ENCODE data around the gene ABHD16A.
A peak's percentile ranks its signal among the peaks of the same experiment; 100 is the strongest.

The ABHD16A gene

GRCh38 chr6:31728767-31729514 lies 25.8 kb upstream of the ABHD16A start, which contains the start of gene DDAH2:
DDAH2 (minus strand) TSS chr6:31729299; CDS start chr6:31729161, 138 bp downstream.
- DNase-seq (ENCODE audit: low read depth), result no peak
- no peak for TF ChIP-seq CTCF (IDR thresholded peaks at IDR 0.05; ENCODE audit: low read depth, low read length)
- TF ChIP-seq POLR2A (IDR thresholded peaks at IDR 0.05; ENCODE audit: extremely low read depth, insufficient read length), result peak; percentile 6
- peak within 1 kb of the TSS; percentile 69 for H3K4me3 ChIP-seq (ENCODE audit: low read depth, low read length)

DNA sequence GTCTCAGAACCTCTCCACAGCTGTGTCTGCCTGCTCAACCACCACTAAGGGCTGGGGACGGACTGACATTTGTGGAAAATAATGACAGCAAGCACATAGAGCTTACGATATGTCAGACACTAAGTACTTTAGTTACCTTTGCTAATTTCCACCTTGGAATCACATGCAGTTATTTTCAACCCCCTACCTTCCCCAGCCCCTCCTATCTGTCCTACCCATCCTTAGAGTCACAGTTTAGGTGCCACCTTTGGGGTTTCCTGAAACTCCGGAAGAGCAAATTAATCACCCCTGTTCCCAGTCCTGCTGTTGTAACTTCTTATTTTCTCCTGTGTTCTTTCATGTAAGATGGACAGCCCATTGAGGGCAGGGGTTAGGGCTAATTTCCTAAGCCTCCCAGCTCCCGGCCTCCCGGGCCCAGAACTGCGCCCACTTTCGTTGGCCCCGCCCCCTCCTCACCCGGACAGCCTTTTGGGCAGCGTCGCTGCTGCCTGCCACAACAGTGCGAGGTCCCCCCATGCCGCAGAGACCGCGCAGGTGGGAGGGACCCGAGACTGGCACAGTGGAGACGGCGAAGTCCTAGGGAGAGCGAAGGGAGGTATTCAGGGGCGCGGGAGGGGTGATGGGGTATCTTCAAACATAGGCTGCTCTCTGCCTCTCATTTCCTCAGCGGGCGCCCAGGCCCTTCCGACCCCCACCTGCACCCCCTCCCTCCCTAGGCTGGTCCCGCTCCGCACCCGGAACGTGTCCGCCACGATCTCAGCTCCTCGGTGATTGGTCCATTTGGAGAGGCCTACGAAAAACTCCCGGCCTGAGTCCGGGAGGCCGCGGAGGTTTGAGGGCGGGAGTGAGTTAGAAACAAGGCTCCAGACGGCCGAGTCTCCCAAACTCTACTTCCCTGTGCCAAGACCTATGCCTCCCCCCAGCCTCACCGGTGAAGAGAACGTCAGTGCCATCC lies 24.9 kb upstream of the ABHD16A start:
- TF ChIP-seq CTCF (IDR thresholded peaks at IDR 0.05; ENCODE audit: low read depth, low read length) (no peak), MYC (IDR thresholded peaks at IDR 0.05; ENCODE audit: low read depth, low read length) (no peak), POLR2A (IDR thresholded peaks at IDR 0.05; ENCODE audit: extremely low read depth, insufficient read length) (no peak), MAX (IDR thresholded peaks at IDR 0.05; ENCODE audit: low read depth, low read length) (no peak)

DNA sequence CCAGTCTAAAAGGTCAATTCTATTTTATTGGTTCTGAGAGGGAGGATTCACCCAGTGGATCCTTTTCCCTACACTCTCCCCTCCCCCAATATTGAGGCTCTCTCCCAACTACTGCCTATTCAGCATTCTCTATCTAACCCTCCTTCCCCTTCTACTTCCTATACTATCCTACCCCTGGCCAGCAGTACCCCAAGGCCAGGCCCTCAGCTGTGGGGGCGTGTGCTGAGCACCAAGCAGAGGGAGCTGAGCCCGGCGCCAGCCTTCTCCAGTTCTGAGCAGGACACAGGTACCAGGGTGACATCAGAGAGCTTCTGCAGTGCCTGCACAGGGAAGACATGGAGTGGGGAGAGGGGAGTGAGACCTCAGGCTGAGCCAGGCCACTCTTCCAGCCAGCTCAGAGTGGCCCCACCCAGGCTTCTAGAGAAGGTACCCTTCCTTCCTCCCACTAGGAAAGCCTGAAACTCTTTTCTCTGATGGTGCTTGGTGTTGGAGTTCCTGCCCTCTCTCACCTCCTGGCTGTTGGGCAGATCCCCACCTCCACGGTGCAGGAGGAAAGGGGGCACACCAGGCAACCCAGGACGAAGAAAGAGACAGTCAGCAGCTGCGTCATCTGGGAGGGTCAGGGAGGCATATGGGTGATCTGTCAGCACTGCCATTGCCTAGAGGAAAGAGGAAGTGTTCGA lies 24.1 kb upstream of the ABHD16A start:
- TF ChIP-seq MYC (IDR thresholded peaks at IDR 0.05; ENCODE audit: low read depth, low read length) (peak; percentile 56; the same call in 1 of the 2 replicates), MAX (IDR thresholded peaks at IDR 0.05; ENCODE audit: low read depth, low read length) (peak; percentile 48; the same call in 1 of the 2 replicates), POLR2A (IDR thresholded peaks at IDR 0.05; ENCODE audit: extremely low read depth, insufficient read length) (no peak), CTCF (IDR thresholded peaks at IDR 0.05; ENCODE audit: low read depth, low read length) (no peak)
- no peak overlapping the region for H3K4me3 ChIP-seq (ENCODE audit: low read depth, low read length)
- DNase-seq (ENCODE audit: low read depth), result peak; percentile 93

More for the DNA sequence above, 24.9 kb upstream of the ABHD16A start:
- no peak overlapping the region for H3K4me3 ChIP-seq (ENCODE audit: low read depth, low read length)
- DNase-seq (ENCODE audit: low read depth), result no peak

DNA sequence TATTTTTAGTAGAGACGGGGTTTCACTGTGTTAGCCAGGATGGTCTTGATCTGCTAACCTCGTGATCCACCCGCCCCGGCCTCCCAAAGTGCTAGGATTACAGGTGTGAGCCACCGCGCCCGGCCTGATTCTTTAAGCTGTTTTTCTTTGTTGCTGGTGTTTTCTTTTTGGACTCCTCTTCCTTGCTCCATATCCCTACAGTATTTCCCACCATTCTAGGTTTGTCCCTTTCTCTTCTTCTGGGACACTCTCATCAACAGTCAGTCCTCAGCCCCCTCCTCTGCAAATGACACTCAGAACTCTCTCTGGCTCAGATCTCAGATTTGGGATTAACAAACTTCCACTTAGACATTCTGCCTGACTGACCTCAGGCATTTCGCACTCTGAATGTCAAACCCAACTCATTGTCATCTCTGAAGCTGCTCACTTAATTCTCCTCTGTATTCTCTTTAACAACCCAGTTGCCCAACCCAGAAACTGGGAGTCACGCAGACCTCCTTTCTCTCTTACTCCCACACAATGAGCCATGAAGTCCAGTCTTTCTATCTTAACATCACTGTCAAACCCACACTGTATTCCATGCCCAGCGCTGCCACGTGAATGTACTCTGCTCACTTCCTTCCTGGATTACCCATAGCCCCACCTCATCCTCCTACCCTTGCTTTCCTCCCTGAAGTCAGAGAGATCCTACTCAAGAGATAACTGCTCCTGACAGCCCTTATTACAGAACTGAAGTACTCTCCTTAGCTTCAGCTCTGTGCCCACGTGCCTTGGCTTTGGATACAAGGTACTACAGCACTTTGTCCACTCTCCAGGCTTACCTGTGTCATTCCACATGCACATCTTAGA lies 22.6 kb upstream of the ABHD16A start:
- TF ChIP-seq MAX (IDR thresholded peaks at IDR 0.05; ENCODE audit: low read depth, low read length) (peak; percentile 26; the same call in 1 of the 2 replicates), MYC (IDR thresholded peaks at IDR 0.05; ENCODE audit: low read depth, low read length) (no peak)
- no peak overlapping the region for H3K4me3 ChIP-seq (ENCODE audit: low read depth, low read length)
- DNase-seq (ENCODE audit: low read depth), result peak; percentile 68

GRCh38 chr6:31723980-31724691 lies 21.0 kb upstream of the ABHD16A start:
- TF ChIP-seq MYC (IDR thresholded peaks at IDR 0.05; ENCODE audit: low read depth, low read length), result no peak
- no peak overlapping the region for H3K4me3 ChIP-seq (ENCODE audit: low read depth, low read length)
- DNase-seq (ENCODE audit: low read depth), result no peak
